Uterus (tissue), 4 donors: ENCODE data around the gene NUP133. TPM values are rescaled to one million over a fixed set of nuclear protein-coding genes. Genes with fewer than 3 reads are reported as not detected.
"Not testable (repeated sequence)": the region's sequence is repeated elsewhere in the genome, so short reads cannot be mapped to it uniquely, and the experiment has no call there.

Experiments used
- DNase-seq, 2 donors: peaks; one replicate each; pipeline ENCODE4 v3.0.0-alpha.2; 2019 to 2020
- H3K27ac ChIP-seq, 2 donors: fragments of 200-600 bp; sonication (generic); 1 replicate in 1 of 2; 2 replicates in 1 of 2; pipeline ENCODE4 v1.5.1; 2016 to 2018
- H3K27me3 ChIP-seq, 2 donors: fragments of 200-600 bp; sonication (generic); one replicate each; pipeline ENCODE4 v1.5.1; 2018 to 2019; ENCODE audit warnings: control low read depth in 1 of 2
- H3K36me3 ChIP-seq, 2 donors: fragments of 200-600 bp; sonication (generic); one replicate each; pipeline ENCODE4 v1.5.1; 2019; ENCODE audit warnings: control low read depth in 1 of 2
- H3K4me1 ChIP-seq, 2 donors: fragments of 200-600 bp; sonication (generic); one replicate each; pipeline ENCODE4 v1.5.1; 2018 to 2019; ENCODE audit warnings: control low read depth in 1 of 2
- H3K4me3 ChIP-seq, 2 donors: fragments of 200-600 bp; sonication (generic); 1 replicate in 1 of 2; 2 replicates in 1 of 2; pipeline ENCODE4 v1.5.1; 2018 to 2019; ENCODE audit warnings: mild to moderate bottlenecking in 1 of 2
- H3K9me3 ChIP-seq, 2 donors: fragments of 200-600 bp; sonication (generic); one replicate each; pipeline ENCODE4 v1.5.1; 2019; ENCODE audit warnings: control low read depth in 1 of 2
- CTCF ChIP-seq, 4 experiments: fragments of 200-600 bp in 2 of 4; fragments of 450-650 bp in 2 of 4; sonication (generic) in 2 of 4; IDR thresholded peaks; one replicate each; pipeline ENCODE4 v1.5.1; 2016 to 2019; ENCODE audit warnings: antibody characterized with exemption in 4 of 4, mild to moderate bottlenecking in 2 of 4, moderate library complexity in 1 of 4
- POLR2A ChIP-seq, 2 donors: fragments of 450-650 bp; IDR thresholded peaks; one replicate each; pipeline ENCODE4 v1.6.1; 2016; ENCODE audit warnings: antibody characterized with exemption in 2 of 2, mild to moderate bottlenecking in 1 of 2, moderate library complexity in 1 of 2
- intact Hi-C: fragments of 100-400 bp; cut with DNase I; formaldehyde crosslinking; loops from one replicate; pipeline ENCODE4 v1.15.1; 2023; ENCODE audit warnings: low total_unique reads
- total RNA-seq, 4 donors: library from RNA; depleted of rRNA in 3 of 4; stranded (reverse); fragments of >200 nt in 3 of 4; gene quantifications; one replicate each; pipeline versions ENCODE4 v1.1.0 to v1.2.4, GENCODE V29; 2014 to 2023
- donor health status: DM: yes; HTN: yes; CAD: no.

NUP133 gene
- total RNA-seq, 4 donors from 2014 or later, result 25.6 to 58.6 (median 37.1) TPM

- no peak for TF ChIP-seq POLR2A (IDR thresholded peaks at IDR 0.05)
- TF ChIP-seq CTCF (IDR thresholded peaks at IDR 0.05), result no peak
- H3K4me1 ChIP-seq, result no peaks in the 10 kb centered on the region
- H3K36me3 ChIP-seq, result no peaks in the 10 kb centered on the region
- H3K9me3 ChIP-seq, result no peaks in the 10 kb centered on the region
- no peak overlapping the region for H3K27ac ChIP-seq
- intact Hi-C loops, result no loop called here
- H3K4me3 ChIP-seq, result no peak overlapping the region
- no peaks in the 10 kb centered on the region for H3K27me3 ChIP-seq
- no peak for DNase-seq
Measured at GRCh38 chr1:229526695-229527094, 18.6 kb upstream of the NUP133 start.

- H3K4me3 ChIP-seq, result no peak overlapping the region
- no peaks in the 10 kb centered on the region for H3K36me3 ChIP-seq
- no peak for DNase-seq
- no peaks in the 10 kb centered on the region for H3K27me3 ChIP-seq
- H3K9me3 ChIP-seq, result no peaks in the 10 kb centered on the region
- TF ChIP-seq CTCF (IDR thresholded peaks at IDR 0.05) (no peak), POLR2A (IDR thresholded peaks at IDR 0.05) (no peak)
- H3K4me1 ChIP-seq, result no peaks in the 10 kb centered on the region
- no peak overlapping the region for H3K27ac ChIP-seq
- intact Hi-C loops, result no loop called here
Measured at GRCh38 chr1:229523052-229523451, 14.9 kb upstream of the NUP133 start.

GRCh38 chr1:229514578-229515275, 6.6 kb upstream of the NUP133 start:
- Histone ChIP-seq H3K4me3 (no peak overlapping the region), H3K9me3 (no peaks in the 10 kb centered on the region), H3K36me3 (no peaks in the 10 kb centered on the region), H3K27ac (peak overlapping the region in 1 of 2 donors; percentile 20), H3K4me1 (no peaks in the 10 kb centered on the region), H3K27me3 (no peaks in the 10 kb centered on the region)
- intact Hi-C loops, result no loop called here
- peak; percentile 64 to 79 (median 70) for TF ChIP-seq CTCF (IDR thresholded peaks at IDR 0.05)
- no peak for TF ChIP-seq POLR2A (IDR thresholded peaks at IDR 0.05)
- peak; percentile 60 to 68 for DNase-seq

GRCh38 chr1:229511625-229512024, 3.5 kb upstream of the NUP133 start:
- H3K27me3 ChIP-seq, H3K4me3 ChIP-seq, H3K36me3 ChIP-seq, H3K27ac ChIP-seq, H3K9me3 ChIP-seq, DNase-seq, intact Hi-C loops: not testable (repeated sequence)
- peaks cover 6 to 12% of the 10 kb centered on the region in 2 donors for H3K4me1 ChIP-seq

GRCh38 chr1:229511201-229511600, 3.1 kb upstream of the NUP133 start:
- H3K27ac ChIP-seq, H3K4me3 ChIP-seq, H3K27me3 ChIP-seq, intact Hi-C loops, H3K9me3 ChIP-seq, DNase-seq, H3K36me3 ChIP-seq: not testable (repeated sequence)
- peaks cover 6 to 16% of the 10 kb centered on the region in 2 donors for H3K4me1 ChIP-seq

GRCh38 chr1:229509576-229509975, 1.4 kb upstream of the NUP133 start:
- no peak for DNase-seq
- intact Hi-C loops, result no loop called here
- no peak for TF ChIP-seq CTCF (IDR thresholded peaks at IDR 0.05)
- TF ChIP-seq POLR2A (IDR thresholded peaks at IDR 0.05), result no peak
- H3K36me3 ChIP-seq, result no peaks in the 10 kb centered on the region
- H3K4me1 ChIP-seq, result peaks cover 6 to 16% of the 10 kb centered on the region in 2 donors
- no peak overlapping the region for H3K27ac ChIP-seq
- no peak overlapping the region for H3K4me3 ChIP-seq
- no peaks in the 10 kb centered on the region for H3K9me3 ChIP-seq
- no peaks in the 10 kb centered on the region for H3K27me3 ChIP-seq
